Gastrocnemius medialis (tissue), 4 donors: ENCODE data around the gene TMEM131L. TPM values are rescaled to one million over a fixed set of nuclear protein-coding genes. Genes with fewer than 3 reads are reported as not detected.

ENCODE experiments used
- ATAC-seq, 2 donors: fragments of 150-250 bp; one replicate each; pipeline ENCODE4 v1.9.1; 2016
- DNase-seq, 2 donors: peaks; one replicate each; pipeline ENCODE4 v3.0.0-alpha.2; 2019
- H3K27ac ChIP-seq, 4 donors: fragments of 200-600 bp; sonication (generic); 1 replicate in 1 of 4; 2 replicates in 3 of 4; pipeline ENCODE4 v1.5.1; 2016 to 2018; ENCODE audit warnings: mild to moderate bottlenecking in 2 of 4, moderate library complexity in 1 of 4
- H3K27me3 ChIP-seq, 3 donors: fragments of 200-600 bp; sonication (generic) in 2 of 3; 1 replicate in 1 of 3; 2 replicates in 2 of 3; pipeline versions ENCODE4 v1.5.1 to v1.6.0; 2016 to 2019; ENCODE audit warnings: mild to moderate bottlenecking in 1 of 3, moderate library complexity in 1 of 3
- H3K36me3 ChIP-seq, 2 donors: fragments of 200-600 bp; sonication (generic) in 1 of 2; one replicate each; pipeline ENCODE4 v1.5.1; 2017 to 2018
- H3K4me1 ChIP-seq, 2 donors: fragments of 200-600 bp; sonication (generic) in 1 of 2; one replicate each; pipeline ENCODE4 v1.5.1; 2016 to 2017; ENCODE audit warnings: mild to moderate bottlenecking in 2 of 2
- H3K4me3 ChIP-seq, 4 donors: fragments of 200-600 bp; sonication (generic) in 3 of 4; 1 replicate in 1 of 4; 2 replicates in 3 of 4; pipeline ENCODE4 v1.5.1; 2016 to 2019; ENCODE audit warnings: mild to moderate bottlenecking in 2 of 4
- H3K9me3 ChIP-seq, 3 donors: fragments of 200-600 bp; sonication (generic) in 2 of 3; 1 replicate in 1 of 3; 2 replicates in 2 of 3; pipeline ENCODE4 v1.5.1; 2016 to 2019
- CTCF ChIP-seq, 5 experiments: fragments of 450-650 bp in 3 of 5; fragments of 200-600 bp in 2 of 5; sonication (generic) in 2 of 5; IDR thresholded peaks in 4 of 5; conservative IDR thresholded peaks in 1 of 5; 1 replicate in 4 of 5; 2 replicates in 1 of 5; pipeline ENCODE4 v1.5.1; 2016 to 2019; ENCODE audit warnings: antibody characterized with exemption in 5 of 5, mild to moderate bottlenecking in 3 of 5, moderate library complexity in 3 of 5
- POLR2A ChIP-seq, 2 donors: fragments of 450-650 bp; IDR thresholded peaks; one replicate each; pipeline ENCODE4 v1.6.1; 2017; ENCODE audit warnings: antibody characterized with exemption in 2 of 2, mild to moderate bottlenecking in 2 of 2, moderate library complexity in 2 of 2
- in situ Hi-C, 4 donors: fragments of 200-750 bp; cut with MboI; loops; one replicate each; pipeline versions ENCODE4 v1.15.0 to v1.8.0; 2017; ENCODE audit warnings: low sequenced_read_pairs in 4 of 4
- intact Hi-C: fragments of 100-400 bp; cut with DNase I; formaldehyde crosslinking; loops from one replicate; pipeline ENCODE4 v1.15.1; 2023; ENCODE audit warnings: low total_unique reads
- total RNA-seq, 4 donors: library from RNA; depleted of rRNA; stranded (reverse); fragments of >200 nt; gene quantifications; one replicate each; pipeline versions ENCODE4 v1.1.0 to v1.2.3, GENCODE V29; 2016

The TMEM131L gene
- total RNA-seq, 4 donors from 2014 or later, result 4.6 to 21.4 (median 9.5) TPM

GRCh38 chr4:153497091-153497531 lies 31.0 kb downstream of the TMEM131L start:
- TF ChIP-seq CTCF (IDR thresholded peaks at IDR 0.05 in 4 of 5, conservative IDR thresholded peaks at IDR 0.05 in 1 of 5) (no peak), POLR2A (IDR thresholded peaks at IDR 0.05) (no peak)
- Histone ChIP-seq H3K27me3 (no peaks in the 10 kb centered on the region), H3K36me3 (no peaks in the 10 kb centered on the region), H3K27ac (peak overlapping the region in 3 of 4 donors; percentile 34 to 50 (median 34)), H3K4me1 (peaks cover 46% of the 10 kb centered on the region in 2 donors), H3K4me3 (no peak overlapping the region), H3K9me3 (no peaks in the 10 kb centered on the region)
- DNase-seq, result no peak
- in situ Hi-C loops, result no loop called here
- intact Hi-C loops, result no loop called here
- no peak for ATAC-seq

DNA sequence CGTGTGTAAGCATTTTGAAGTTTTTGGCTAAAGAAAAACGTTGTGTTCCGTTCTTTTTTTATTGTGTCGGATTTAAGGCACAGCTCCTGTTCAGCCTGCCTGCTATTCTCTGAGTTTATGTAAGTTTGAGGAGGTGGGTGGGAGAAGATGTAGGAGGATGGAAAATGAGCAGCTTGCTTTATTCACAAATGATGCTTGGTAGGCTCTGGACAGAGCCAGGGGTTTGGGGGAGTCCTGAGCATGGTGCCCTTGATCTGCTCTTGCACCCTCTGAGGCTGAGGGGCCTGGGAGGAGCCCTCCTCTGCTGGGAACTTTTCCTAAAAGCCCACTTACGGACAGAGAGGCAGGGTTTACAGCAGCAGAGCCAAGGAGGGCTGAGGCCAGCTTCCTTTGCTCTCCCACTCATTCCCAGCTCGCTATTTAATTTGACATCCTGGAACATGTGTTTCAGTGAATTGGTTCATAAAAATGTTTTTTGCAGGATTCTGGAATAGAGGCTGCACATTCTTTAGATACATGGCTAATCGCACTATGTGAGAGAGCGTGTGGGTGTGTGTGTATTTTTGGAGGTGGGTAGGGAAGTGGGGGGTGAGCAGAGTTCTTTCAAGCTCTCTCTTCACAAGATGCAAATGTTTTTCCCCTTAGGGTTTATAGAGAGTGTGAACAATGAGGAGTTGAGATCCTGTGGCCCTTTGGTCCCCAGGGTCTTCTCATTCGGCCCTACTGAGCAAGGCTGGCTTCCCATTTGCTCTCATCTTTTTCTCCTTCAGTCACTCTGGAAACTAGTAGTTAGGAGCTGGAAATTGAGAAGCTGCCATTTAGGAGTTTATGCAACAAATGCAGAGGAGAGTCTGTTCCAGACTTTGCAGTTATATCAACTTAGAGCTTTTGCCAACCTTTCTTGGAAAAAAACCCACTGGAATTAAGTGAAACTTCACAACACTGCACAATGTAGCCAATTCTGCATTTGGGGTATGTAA lies 32.1 kb downstream of the TMEM131L start:
- Histone ChIP-seq H3K9me3 (no peaks in the 10 kb centered on the region), H3K27me3 (no peaks in the 10 kb centered on the region), H3K4me3 (no peak overlapping the region), H3K27ac (peak overlapping the region; percentile 17 to 51 (median 42)), H3K36me3 (no peaks in the 10 kb centered on the region), H3K4me1 (peaks cover 52 to 56% of the 10 kb centered on the region in 2 donors)
- intact Hi-C loops (no loop called here), in situ Hi-C loops (no loop called here)
- TF ChIP-seq POLR2A (IDR thresholded peaks at IDR 0.05), result no peak
- no peak for TF ChIP-seq CTCF (IDR thresholded peaks at IDR 0.05 in 4 of 5, conservative IDR thresholded peaks at IDR 0.05 in 1 of 5)
- ATAC-seq, result no peak
- no peak for DNase-seq

GRCh38 chr4:153499005-153499404 lies 32.8 kb downstream of the TMEM131L start:
- Histone ChIP-seq H3K4me3 (no peak overlapping the region), H3K4me1 (peaks cover 54 to 58% of the 10 kb centered on the region in 2 donors), H3K9me3 (no peaks in the 10 kb centered on the region), H3K27ac (peak overlapping the region; percentile 17 to 51 (median 46)), H3K27me3 (no peaks in the 10 kb centered on the region), H3K36me3 (no peaks in the 10 kb centered on the region)
- intact Hi-C loops (no loop called here), in situ Hi-C loops (no loop called here)
- TF ChIP-seq CTCF (IDR thresholded peaks at IDR 0.05 in 4 of 5, conservative IDR thresholded peaks at IDR 0.05 in 1 of 5), result no peak
- no peak for TF ChIP-seq POLR2A (IDR thresholded peaks at IDR 0.05)
- no peak for DNase-seq
- ATAC-seq, result peak in 1 of 2 donors; percentile 20

- Histone ChIP-seq H3K9me3 (no peaks in the 10 kb centered on the region), H3K27ac (peak overlapping the region in 1 of 4 donors; percentile 53), H3K36me3 (no peaks in the 10 kb centered on the region), H3K4me3 (no peak overlapping the region), H3K4me1 (peaks cover 58 to 60% of the 10 kb centered on the region in 2 donors), H3K27me3 (no peaks in the 10 kb centered on the region)
- no peak for DNase-seq
- intact Hi-C loops (no loop called here), in situ Hi-C loops (no loop called here)
- ATAC-seq, result no peak
- TF ChIP-seq POLR2A (IDR thresholded peaks at IDR 0.05), result no peak
- no peak for TF ChIP-seq CTCF (IDR thresholded peaks at IDR 0.05 in 4 of 5, conservative IDR thresholded peaks at IDR 0.05 in 1 of 5)
Measured at GRCh38 chr4:153501578-153501977, 35.4 kb downstream of the TMEM131L start.
